Dedifferentiated amniotic fluid mesenchymal stem cell (primary cell): ENCODE data around the gene GPRIN2.
"Not testable (repeated sequence)": the region's sequence is repeated elsewhere in the genome, so short reads cannot be mapped to it uniquely, and the experiment has no call there.

Experiments
- DNase-seq: peaks from one replicate; pipeline ENCODE4 v3.0.0-alpha.2; 2016; ENCODE audit errors: extremely low spot score

Gene GPRIN2

DNA sequence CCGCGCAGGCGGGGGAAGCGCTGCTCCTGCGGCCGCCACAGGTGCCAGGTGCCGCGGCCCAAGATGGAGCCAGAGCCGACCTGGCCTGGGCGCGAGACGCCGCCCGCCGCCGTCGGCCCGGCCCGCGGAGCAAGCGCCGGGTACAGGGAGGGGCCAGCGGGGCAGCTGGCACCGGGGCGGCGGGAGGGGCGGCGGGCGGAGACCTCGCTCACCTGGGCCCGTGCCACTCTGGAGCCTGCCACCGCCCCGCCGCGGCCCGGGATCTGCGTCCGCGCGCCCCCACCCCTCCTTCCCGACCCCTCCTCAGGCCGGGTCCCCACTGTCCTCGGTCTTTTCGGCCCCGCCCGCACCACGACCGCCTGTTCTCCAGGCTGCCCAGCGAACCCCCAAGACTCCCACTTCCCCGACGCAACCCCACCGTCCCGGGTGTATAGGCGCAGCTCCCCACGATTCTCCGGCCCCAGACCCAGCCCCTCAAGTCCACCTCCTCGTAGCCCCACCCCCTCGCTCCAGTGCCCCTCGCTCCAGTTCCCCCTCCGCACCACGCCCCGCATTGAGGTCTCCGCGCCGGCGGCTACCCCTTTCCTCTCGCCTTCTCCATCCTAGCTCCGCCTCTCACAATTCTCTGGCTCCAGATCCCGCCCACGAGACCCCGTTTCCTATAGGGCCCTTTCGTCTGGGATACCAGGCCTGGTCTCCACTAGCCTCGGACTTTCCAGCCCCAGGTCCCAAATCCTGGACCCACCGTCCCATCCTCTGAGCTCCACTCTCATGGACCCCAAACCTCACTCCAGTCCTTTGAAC lies at the start of gene GPRIN2:
GPRIN2 (minus strand) TSS at position 144 of the 804 bp plus-strand sequence. CDS start 5,922 bp downstream, outside the sequence.
- no peak for DNase-seq

DNA sequence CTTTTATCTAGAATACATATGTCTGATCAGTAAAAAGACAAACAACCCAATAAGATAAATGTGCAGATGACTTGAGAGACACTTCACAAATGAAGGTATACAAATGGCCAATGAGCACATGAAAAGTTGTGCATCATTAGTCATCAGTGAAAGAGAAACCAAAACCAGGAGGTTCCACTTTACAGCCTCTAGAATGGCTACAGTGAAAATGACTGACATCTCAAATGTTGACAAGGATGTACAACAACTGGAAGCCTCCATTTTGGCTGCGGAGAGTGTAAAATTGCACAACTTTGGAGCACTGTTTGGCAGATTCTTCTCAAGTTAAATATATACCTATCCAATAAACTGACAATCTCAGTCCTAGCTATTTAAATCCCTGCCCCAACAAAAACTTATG lies 44.1 kb upstream of the GPRIN2 start:
- not testable (repeated sequence) for DNase-seq

DNA sequence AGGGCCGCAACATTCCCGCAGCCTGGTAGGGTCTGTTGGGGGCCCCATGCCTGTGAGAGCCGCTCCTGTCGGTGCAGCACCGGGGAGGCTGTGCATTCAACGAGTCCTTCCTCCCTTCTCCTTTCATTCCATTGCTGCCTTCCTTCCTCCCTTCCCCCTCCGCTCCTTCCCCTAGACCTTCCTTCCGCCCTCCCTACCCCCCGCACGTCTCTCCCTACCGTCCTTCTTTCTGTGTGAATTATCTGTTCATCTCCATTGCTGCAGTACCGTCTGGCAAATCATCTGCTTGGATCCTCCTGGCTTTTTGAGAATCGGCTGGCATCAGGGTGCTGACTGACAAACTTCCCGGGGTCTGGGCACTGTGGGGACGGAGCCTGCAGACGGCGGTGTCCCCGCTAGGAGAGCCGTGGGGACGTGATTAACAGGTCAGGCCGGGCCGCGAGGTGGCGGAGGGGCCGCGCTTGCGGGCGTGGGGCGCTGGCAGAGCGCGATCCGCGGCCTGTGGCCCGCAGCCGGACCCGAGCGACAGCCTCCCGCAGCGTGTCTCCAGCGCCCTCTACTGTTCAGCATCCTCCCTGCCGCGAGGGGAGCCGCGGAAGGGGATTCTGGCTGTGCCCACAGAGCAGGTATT lies 41.3 kb upstream of the GPRIN2 start:
- DNase-seq = not testable (repeated sequence)

DNA sequence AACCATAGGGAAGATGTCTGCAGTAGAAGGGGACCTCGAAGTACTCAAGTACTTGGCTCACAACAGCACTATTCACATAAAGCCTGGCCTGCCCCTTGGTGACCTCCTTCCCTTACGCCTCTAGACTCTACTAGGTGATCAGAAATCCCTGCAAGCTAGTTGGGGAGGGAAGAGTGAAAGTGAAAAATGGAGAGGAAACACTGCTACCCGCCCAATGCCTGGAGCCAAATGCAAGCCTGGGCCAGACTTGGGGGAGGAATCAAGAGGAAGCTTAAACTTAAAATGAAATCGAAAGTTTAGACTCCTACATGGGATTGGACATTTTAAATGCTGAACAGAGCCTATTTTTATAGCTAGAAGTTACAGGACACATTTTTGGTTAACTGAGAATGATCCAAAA lies 40.1 kb upstream of the GPRIN2 start:
- DNase-seq = not testable (repeated sequence)

DNA sequence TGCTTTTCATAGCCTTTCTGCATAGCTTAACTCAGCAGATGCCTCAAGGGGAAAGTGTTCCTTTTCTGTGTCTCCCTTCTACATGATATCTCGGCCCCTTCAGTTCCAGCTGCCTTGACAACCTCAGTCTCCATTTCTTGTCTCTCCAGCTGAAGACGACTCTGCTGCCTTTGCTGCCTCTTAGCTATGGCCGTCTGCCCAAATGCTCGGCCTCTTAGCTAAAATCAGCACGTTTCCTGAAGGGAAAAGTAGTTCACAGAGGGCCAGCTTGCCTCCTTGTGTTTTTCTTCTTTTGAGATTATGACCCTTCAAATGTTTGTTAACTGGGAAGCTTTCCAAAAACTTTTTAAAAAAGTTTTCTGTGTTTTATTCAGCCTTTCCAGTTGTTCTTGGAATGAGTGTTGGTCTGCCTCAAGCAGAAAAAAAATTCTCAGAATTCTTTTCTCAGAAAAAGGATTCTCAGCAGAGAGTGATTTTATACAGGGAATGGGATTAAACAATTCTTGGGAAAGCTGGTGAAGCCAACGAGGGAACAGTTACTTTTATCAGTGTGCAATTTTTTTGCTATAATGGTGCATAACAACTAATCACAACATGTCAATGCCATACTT lies 38.1 kb upstream of the GPRIN2 start:
- DNase-seq = not testable (repeated sequence)

DNA sequence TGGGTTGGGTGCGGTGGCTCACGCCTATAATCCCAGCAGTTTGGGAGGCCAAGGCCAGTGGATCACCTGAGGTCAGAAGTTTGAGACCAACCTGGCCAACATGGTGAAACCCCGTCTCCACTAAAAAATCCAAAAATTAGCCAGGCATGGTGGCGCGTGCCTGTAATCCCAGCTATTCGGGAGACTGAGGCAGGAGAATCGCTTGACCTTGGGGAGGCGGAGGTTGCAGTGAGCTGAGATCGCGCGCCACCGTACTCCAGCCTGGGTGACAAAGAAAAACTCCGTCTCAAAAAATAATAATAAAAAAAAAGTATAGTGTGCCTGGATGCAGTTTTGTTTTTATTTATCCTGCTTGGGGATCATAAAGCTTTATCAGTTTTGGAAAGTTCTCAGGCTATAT lies 36.8 kb upstream of the GPRIN2 start:
- not testable (repeated sequence) for DNase-seq

DNA sequence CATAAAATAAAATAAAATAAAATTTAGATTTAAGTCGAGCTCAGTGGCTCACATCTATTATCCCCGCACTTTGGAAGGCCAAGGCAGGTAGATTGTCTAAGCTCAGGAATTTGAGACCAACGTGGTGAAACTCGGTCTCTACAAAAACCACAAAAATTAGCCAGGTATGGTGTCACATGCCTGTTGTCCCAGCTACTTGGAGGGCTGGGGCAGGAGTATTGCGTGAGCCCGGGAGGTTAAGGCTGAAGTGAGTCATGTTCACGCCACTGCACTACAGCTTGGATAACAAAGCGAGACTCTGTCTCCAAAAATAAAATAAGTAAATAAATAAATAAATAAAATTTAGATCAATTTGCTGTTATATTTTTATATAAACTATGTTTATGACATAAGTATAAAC lies 34.6 kb upstream of the GPRIN2 start:
- DNase-seq = not testable (repeated sequence)

DNA sequence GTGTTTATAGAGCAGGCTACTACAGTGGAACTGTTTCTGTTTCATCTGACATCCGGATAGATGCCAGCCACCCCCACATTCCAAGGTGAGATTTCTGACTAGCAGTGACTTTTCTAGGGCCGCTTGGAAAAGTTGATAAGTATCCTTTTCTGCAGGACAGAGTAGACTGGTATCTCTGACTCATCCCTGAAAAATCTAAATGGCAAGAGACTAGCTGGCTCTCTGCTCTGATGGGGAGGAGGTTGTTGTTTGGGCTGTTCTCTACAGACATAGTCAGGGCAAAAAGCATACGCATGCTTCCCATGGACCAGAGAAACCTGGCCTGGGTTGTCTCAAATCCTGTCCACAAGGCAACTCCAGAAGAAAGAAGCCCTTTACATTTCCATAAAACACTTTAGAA lies 33.1 kb upstream of the GPRIN2 start:
- not testable (repeated sequence) for DNase-seq

DNA sequence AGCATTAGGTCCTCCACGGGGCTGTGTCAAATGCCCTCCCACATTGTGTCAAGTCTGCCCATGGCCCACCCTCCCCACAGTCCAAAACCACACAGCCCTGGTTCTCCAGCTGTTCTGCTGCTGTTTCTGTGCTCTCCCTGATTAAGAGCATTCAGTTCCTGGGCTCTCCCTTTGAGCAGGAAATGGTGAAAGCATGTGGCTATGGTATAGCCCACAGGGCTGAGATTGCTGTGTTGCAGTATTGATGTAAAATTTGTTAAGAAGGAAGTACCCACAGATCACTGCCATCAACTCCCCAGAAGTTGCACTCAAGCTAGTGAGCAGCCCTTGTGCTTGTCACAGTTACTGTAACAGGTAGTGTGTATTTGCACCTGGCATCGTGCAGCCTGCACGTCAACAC lies 31.8 kb upstream of the GPRIN2 start:
- not testable (repeated sequence) for DNase-seq

DNA sequence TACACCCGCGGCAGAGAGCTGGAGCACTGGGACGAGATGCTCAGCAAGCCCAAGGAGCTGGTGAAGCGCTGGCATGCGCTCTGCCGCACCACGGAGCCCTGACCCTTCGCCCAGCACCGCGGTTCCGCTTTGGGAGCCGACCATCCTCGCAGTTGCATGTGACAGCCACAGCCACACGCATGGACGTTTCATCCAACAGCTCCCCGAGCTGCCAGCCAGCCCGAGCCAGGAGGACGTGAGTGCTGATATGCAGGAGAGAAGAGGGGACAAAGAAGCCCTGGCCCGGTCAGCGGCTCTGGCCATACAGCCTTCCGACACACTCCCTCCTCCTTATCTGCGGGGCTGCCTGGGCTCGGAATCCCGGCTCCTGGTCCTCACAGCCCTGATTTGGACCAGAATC lies 31.1 kb upstream of the GPRIN2 start:
- not testable (repeated sequence) for DNase-seq

DNA sequence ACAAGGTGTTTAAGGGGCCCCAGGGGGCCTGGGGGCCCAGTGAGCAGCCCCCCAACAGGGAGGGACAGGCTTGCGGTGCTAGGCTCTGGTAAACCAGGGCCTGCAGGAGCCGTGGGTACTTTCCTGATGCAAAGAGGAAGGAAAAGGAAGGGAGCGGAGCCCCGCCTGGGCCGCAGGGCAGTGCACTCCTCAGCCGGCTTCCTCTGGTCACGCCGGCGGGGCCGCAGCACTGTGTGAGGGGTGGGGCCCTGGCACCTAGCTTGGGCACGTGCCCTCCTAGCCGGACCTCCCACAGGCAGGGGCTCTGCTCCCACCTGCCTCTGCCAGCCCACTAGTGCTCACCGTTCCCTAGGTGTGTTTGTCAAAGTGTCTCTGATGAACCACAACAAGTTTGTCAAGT lies 28.8 kb upstream of the GPRIN2 start:
- not testable (repeated sequence) for DNase-seq

DNA sequence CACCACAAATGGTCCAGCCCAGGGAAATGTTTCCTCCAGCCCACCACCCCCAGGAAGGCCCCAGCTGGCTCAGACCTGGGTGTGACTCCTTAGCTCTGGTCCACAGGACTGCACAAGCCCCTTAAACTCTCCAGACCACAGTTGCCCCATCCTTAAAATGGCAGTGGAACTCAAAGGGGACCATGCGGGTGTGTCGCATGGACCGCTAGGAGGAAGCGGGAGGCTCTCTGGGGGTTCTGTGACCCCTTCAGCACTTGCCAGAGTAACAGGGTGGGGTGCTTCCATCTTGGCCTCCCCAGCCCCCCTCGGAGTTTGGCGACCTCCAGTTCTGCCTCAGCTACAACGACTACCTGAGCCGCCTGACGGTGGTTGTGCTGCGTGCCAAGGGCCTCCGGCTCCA lies 27.7 kb upstream of the GPRIN2 start:
- DNase-seq = not testable (repeated sequence)

DNA sequence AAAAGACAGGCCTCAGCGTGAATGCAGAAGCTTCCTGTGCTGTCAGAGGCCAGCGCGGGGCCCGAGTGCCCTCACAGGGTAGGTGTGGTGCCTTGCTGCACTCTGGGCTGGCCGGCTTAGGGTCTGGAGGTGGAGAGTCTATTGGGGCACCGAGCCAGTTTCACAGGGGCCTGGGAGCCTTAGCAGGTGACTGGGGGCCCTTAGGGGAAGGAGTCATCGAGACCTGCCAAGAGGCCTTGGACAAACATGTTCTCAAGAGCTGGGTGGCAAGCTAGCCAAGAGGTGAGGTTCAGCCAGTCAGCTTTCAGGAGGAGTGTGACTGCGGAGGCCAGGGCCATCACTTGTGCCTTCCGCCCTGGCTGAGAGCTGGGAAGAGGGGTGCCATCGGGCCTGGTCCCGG lies 26.1 kb upstream of the GPRIN2 start:
- not testable (repeated sequence) for DNase-seq

DNA sequence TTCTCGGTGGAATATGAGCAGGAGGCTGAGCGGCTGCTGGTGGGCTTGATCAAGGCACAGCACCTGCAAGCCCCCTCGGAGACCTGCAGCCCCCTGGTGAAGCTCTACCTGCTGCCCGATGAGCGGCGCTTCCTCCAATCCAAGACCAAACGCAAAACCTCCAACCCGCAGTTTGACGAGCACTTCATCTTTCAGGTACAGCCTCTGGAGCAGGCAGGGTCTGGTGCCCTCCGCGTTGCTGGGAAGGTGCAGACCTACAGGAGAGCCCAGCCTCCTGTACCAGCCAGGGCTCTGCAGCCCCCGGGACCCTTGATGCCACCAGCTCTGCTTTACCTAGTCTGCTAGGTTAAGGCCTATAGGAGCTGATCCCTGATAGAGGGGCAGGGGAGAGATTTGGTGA lies 25.5 kb upstream of the GPRIN2 start:
- DNase-seq = not testable (repeated sequence)

DNA sequence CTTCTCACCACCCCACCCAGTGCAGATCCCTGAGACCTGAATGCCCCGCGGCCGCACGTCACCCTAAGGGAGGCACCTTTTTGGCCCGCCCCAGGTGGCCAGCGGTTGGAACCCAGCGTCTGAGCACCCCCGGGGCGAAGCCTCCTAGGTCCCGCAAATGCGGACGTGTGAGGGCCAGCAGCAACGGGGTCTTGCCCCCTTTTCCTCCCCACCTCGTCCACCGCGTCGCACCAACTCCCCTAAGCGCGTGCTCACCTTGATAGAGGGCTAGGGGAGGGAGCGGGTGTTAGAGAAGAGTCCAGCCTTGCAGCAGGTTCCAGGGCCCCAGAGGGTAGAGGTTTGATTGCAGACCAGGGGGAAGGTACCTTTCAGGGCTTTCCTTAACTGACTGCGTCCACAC lies 22.9 kb upstream of the GPRIN2 start:
- DNase-seq = not testable (repeated sequence)

DNA sequence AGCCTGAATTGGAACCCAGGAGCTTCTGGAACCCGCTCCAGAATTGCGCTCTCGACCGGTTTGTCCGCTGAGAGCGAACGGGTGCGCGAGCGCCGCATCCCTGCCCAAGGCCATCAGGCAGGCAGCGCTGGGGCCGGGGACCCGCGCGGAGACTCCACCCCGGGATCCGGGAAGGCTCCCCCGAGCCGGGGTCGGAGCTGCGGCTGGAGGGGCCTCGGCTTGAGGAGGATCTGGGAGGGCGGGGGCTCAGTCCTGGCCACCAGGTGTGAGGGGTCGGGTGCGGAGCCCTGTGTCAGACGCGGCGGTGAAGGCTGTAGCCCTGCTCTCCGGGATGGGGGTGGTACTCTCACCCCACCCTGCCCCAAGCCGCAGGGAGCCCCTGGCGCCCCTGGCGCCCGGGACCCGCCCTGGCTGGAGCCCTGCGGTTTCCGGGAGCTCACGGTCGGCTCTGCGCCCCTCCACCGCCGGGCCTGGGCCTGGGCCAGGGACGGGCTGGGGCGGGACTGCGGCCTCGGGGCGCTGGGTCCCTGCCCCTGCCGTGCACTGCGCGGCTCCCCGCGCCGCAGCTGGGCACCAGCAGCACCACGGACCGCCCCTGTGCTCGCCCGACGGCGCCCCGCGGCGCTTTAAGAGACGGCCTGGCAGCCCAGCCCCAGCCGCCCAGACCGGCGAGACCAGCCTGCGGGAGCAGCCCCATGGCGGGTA lies 22.2 kb upstream of the GPRIN2 start, which contains the start of gene SYT15:
SYT15 (plus strand) TSS at position 655 of the 705 bp plus-strand sequence; CDS start at position 696, 41 bp downstream.
- DNase-seq = not testable (repeated sequence)

DNA sequence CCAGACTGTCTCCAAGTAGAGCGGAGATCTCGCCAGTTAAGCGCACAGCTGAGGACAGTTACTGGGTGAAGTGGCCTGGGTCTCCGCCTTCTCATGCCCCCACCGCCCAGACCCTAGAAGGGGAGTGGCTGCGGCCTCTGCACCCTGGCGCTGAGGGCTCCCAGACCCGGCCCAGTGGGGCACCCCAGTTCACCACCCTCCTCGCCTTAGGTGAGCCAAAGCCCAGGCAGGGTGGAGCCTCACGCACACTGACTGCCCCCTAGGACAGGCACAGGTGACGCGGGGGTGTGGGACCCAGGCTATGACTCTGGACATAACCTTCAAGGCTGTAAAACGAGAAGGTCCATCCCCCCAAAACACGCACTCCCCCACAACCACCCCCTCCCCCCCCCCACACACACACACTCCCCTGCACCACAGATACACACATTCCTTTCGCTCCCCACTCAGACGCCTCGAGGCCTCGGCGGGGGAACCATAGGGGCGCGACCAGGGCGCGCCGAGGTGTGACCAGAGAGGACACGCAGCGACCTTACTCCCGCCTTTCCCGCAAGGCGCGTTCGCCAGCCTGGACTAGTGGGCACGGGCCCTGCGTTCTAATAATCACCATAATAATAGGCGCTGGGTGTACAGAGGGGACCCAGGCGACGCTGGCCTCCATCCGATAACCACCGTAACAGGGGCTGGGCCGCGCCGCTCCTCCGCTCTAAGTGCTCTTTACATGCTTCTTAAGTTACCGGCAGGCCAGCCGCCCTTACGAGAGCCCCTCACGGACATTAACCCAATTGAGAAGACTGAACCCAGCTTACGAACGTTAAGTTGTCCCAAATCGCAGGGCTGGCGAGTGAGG lies 21.4 kb upstream of the GPRIN2 start:
- DNase-seq = not testable (repeated sequence)

DNA sequence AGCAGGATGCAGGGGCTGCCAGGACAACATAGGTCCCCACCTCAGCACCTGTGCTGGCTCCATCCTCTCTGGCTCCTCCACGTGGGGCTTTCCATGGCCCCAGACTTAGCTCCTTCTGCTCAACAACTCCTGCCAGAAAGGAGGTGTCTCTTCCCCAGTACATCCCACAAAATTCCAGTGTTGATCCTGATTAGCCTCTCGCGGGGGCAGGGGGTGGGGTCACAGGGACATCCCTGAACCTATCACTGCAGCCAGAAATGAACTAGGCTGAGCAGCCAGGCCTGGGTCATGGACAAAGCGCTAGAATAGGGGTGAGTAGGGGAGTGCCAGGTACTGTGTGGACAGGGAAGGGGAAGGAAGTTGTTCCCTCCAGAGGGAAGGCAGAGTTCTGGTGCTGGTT lies 17.4 kb upstream of the GPRIN2 start:
- DNase-seq = not testable (repeated sequence)

DNA sequence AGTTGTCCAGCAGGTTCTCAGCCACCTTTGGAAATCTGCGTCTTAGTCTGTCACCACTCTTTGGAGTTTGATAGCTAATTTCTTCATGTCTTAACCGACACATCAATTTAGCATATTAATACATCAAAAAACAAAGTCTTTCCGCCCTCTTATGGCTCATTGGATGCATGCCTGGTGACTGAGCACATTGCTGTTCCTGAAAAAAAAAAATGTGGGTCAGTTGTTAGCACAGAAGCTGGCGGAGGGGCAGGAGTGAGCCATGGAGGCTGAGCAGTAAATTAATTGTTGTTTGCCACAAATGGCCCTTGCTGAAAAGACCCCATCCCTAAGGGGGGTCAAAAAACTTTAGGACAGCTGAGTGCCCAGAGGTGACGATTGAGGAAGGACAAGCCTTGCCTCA lies 16.9 kb upstream of the GPRIN2 start:
- peak; percentile 17 for DNase-seq

DNA sequence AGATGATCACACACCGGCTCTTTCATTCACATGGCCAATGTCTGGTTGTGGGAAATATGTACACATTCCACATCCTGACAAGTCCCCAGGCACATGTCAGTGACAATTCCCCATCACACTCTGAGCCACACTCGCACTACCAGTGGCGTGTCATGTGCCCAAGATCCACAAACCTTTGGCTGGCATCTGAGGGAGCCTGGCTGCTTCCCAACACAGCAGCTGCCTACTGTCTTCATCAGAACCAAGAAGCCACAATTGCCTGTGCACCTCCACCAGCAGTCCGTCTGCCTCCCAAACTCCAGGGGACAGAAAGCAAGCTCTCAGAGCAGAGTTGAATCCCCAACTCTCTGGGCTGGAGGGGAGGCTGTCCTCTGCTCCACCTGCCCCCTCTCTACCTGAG lies 16.3 kb upstream of the GPRIN2 start:
- DNase-seq = not testable (repeated sequence)

DNA sequence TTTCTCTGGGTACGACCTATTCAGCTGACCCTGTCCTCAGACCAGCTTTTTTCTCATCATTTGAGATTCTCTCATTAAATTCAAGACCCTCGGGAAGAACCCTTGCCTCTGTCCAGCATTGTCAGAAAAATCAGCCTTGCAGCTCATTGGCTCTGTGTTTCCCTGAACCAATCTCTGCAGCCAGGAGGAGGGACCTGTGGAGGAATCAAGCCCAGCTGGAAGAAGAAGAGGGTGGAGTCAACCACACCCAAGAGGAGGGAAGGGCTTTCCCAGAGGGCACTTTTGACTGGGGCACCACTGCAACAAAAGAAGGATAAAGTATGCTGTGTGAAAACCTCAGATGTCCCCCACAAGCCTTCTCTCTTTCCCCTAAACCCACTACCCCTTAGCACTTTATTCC lies 14.2 kb upstream of the GPRIN2 start:
- not testable (repeated sequence) for DNase-seq
